Measurements from ENCODE around the gene HMX1. TPM values are rescaled to one million over a fixed set of nuclear protein-coding genes. Genes with fewer than 3 reads are reported as not detected.

Gene HMX1
- total RNA-seq, 1 donor from 2014 or later, result not detected

DNA sequence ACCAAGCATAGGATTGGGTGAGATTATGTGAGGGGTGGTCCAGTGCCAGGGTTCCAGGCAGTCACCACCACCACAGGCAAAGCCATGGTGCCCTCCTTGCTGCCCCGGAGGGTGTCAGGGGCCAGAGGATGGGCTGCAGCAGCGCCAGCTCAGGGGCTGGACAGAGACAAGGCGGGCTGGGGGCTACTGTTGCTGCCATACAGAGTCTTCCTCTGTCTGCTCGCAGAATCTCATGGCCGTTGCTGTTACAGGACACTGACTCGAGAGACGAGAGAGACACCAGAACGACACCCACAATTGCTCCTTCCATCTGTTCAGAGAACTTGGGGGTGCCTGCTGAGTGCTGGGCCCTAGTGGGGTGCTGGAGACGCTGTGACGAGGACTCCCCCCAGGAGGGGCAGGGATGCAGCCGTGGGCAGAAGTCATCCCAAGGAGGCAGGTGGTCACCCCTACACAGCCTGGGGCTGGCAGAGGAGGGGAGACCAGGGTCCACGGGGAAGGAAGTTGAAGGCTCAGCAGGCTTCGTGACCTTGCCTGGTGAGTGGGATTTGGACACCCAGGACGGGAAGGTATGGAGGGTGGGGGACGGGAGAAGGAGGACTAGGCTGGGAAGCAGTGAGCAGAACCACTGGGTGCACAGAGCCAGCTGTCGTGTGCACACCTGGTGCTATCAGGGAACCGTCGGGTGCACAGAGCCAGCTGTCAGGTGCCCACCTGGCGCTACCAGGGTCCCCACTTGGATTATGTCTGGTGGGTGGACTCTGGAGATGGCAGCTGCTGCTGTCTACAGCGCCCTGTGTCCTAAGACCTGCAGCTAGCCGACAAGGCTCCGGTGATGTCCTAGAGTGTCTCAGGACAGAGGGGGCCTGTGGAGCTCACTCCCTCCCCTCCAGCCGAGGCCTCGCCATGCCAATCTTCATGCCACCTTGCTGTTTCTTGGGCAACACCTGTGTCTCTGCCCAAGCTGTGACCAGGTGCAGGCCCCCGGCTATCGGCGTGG is 43.9 kb upstream of the HMX1 start:
- TF ChIP-seq, protein P1, sequence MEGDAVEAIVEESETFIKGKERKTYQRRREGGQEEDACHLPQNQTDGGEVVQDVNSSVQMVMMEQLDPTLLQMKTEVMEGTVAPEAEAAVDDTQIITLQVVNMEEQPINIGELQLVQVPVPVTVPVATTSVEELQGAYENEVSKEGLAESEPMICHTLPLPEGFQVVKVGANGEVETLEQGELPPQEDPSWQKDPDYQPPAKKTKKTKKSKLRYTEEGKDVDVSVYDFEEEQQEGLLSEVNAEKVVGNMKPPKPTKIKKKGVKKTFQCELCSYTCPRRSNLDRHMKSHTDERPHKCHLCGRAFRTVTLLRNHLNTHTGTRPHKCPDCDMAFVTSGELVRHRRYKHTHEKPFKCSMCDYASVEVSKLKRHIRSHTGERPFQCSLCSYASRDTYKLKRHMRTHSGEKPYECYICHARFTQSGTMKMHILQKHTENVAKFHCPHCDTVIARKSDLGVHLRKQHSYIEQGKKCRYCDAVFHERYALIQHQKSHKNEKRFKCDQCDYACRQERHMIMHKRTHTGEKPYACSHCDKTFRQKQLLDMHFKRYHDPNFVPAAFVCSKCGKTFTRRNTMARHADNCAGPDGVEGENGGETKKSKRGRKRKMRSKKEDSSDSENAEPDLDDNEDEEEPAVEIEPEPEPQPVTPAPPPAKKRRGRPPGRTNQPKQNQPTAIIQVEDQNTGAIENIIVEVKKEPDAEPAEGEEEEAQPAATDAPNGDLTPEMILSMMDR (IDR thresholded peaks at IDR 0.05; ENCODE audit: unreplicated experiment), result no peak

DNA sequence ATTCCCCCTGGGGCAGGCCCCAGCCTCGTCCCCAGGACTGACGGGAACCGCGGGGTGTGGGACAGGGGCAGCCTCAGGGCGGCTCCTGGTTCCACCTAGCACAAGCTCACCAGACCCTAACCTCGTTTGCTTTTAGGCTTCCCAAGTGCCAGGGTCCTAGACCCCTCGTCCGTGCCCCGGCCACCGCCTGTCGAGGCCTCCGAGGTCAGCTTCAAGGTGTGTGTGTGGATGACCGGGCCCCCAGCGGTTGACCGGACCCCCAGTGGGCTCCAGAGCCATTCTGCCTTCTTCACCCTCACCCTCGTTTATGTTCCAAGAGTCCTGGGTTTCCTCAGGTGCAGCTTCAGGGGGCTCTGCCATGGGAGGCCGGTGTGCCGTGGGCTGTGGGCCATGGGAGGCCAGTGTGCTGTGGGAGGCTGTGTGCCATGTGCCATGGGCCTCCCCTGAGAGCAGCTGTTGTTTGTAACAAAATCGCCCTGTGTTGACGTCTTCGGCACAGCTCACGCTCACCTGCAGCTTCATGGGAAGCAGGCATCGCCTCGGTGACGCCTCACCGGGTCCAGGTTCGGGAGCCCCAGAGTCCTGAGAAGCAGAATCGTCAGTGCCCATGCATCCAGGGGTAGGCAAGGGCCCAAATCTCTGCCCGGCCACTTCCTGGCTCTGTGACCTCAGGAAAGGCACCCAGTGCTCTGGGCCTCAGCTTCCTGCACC is 43.0 kb upstream of the HMX1 start:
- Mint-ChIP-seq H3K27me3 (ENCODE audit: unreplicated experiment) (peaks cover 3% of the 10 kb centered on the region), H3K9me3 (ENCODE audit: unreplicated experiment) (no peaks in the 10 kb centered on the region), H3K4me3 (ENCODE audit: unreplicated experiment) (no peak overlapping the region), H3K27ac (ENCODE audit: unreplicated experiment) (no peak overlapping the region), H3K36me3 (ENCODE audit: low read depth, unreplicated experiment) (no peaks in the 10 kb centered on the region), H3K4me1 (ENCODE audit: unreplicated experiment) (no peaks in the 10 kb centered on the region)
- DNase-seq (ENCODE audit: low spot score), result no peak
- TF ChIP-seq, protein P1 (IDR thresholded peaks at IDR 0.05; ENCODE audit: unreplicated experiment), result no peak

More for the DNA sequence above, 43.9 kb upstream of the HMX1 start:
- no peaks in the 10 kb centered on the region for H3K36me3 Mint-ChIP-seq (ENCODE audit: low read depth, unreplicated experiment)
- H3K27me3 Mint-ChIP-seq (ENCODE audit: unreplicated experiment), result peaks cover 4% of the 10 kb centered on the region
- DNase-seq (ENCODE audit: low spot score), result no peak
- no peak overlapping the region for H3K4me3 Mint-ChIP-seq (ENCODE audit: unreplicated experiment)
- no peaks in the 10 kb centered on the region for H3K9me3 Mint-ChIP-seq (ENCODE audit: unreplicated experiment)
- H3K27ac Mint-ChIP-seq (ENCODE audit: unreplicated experiment), result no peak overlapping the region
- no peaks in the 10 kb centered on the region for H3K4me1 Mint-ChIP-seq (ENCODE audit: unreplicated experiment)

DNA sequence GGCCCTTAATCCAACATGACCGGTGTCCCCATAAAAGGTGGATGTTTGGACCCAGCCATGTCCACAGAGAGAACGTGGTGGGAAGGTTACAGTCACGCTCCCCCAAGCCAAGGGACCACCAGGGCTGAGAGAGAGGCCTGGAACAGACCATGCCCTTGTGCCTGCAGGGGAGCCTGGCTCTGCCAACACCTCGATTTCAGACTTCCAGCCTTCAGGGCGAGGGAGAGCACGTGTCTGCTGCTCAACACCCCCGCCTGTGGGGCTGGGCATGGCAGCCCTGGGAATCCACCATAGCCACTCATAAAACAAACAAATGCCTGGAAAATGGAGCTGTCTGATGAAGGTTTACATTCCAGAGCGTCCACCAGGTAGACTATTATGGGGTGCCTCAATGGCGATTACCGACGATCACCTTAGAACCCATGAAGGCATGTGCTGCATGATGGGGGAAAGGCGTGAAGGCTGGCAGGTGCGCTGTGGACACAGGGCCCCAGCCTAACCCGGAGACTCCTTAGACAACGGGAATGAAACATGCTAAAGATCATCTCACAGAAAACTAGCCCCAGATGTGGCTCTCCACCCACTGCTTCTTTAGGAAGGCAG is 42.3 kb upstream of the HMX1 start:
- Mint-ChIP-seq H3K9me3 (ENCODE audit: unreplicated experiment) (no peaks in the 10 kb centered on the region), H3K4me3 (ENCODE audit: unreplicated experiment) (no peak overlapping the region), H3K36me3 (ENCODE audit: low read depth, unreplicated experiment) (no peaks in the 10 kb centered on the region), H3K4me1 (ENCODE audit: unreplicated experiment) (no peaks in the 10 kb centered on the region), H3K27ac (ENCODE audit: unreplicated experiment) (no peak overlapping the region), H3K27me3 (ENCODE audit: unreplicated experiment) (peaks cover 3% of the 10 kb centered on the region)
- DNase-seq (ENCODE audit: low spot score), result no peak
- TF ChIP-seq, protein P1 (IDR thresholded peaks at IDR 0.05; ENCODE audit: unreplicated experiment), result no peak

DNA sequence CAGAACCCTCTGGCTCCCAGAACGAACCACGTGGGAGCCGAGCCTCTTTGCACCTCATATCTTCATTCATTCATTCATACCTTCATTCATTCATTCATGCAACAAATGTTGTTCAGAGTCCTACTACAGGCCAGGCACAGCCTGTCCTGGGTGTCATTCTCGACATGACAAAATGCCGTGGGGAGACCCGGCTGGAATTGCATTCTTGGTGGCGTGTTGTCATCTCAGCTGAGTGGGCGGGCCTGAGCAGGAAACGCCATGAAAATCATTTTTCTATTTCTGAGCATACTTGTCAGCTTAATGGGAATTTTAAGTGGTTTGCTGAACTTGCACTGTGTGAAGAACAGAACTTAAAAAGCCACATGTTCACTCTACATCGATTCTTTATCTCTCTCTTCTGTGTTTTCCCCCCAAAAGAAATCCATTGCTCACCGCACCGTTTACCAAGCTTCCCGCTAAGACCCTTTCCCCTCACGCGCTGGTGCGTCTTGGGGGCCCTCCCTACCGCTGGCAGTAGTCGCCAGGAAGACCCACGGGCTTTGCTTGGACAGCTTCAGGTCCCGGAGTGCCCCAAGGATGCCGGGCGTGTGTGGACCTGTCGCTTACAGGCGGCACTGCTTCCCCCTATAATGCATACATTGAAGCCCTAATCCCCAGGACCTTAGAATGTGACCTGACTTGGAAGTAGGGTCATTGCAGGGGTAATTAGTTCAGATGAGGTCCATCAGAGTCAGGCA is 41.6 kb upstream of the HMX1 start:
- Mint-ChIP-seq H3K9me3 (ENCODE audit: unreplicated experiment) (no peaks in the 10 kb centered on the region), H3K27ac (ENCODE audit: unreplicated experiment) (peak overlapping the region; percentile 30), H3K4me1 (ENCODE audit: unreplicated experiment) (no peaks in the 10 kb centered on the region), H3K4me3 (ENCODE audit: unreplicated experiment) (no peak overlapping the region), H3K36me3 (ENCODE audit: low read depth, unreplicated experiment) (no peaks in the 10 kb centered on the region), H3K27me3 (ENCODE audit: unreplicated experiment) (peaks cover 3% of the 10 kb centered on the region)
- DNase-seq (ENCODE audit: low spot score), result no peak
- TF ChIP-seq, protein P1 (IDR thresholded peaks at IDR 0.05; ENCODE audit: unreplicated experiment), result no peak

Data from endothelial cell (in vitro differentiated cells).